Activated naive CD4-positive, alpha-beta T cell treated with anti-CD3 and anti-CD28 coated beads for 36 hours (primary cell): Measurements from ENCODE around the gene WBP1. TPM values are rescaled to one million over a fixed set of nuclear protein-coding genes. Genes with fewer than 3 reads are reported as not detected.
"Not testable (repeated sequence)": the region's sequence is repeated elsewhere in the genome, so short reads cannot be mapped to it uniquely, and the experiment has no call there.

Experiments
- CTCF ChIA-PET: fragments of 350-600 bp; sonication (Branson Sonifier 250); formaldehyde crosslinking; loops from one replicate; lab custom pipeline; 2021; ENCODE audit warnings: antibody characterized with exemption; lab: Charles Lee
- DNase-seq: peaks from one replicate; pipeline ENCODE4 v3.0.0-alpha.2; 2020
- H3K27ac Mint-ChIP-seq: one replicate; pipeline ENCODE4 v1.8.0; 2021; ENCODE audit warnings: mild to moderate bottlenecking, mixed read lengths
- H3K27me3 Mint-ChIP-seq: one replicate; pipeline ENCODE4 v1.8.0; 2021; ENCODE audit warnings: low read depth, mixed read lengths
- H3K36me3 Mint-ChIP-seq: one replicate; pipeline ENCODE4 v1.8.0; 2021; ENCODE audit warnings: low read depth, mixed read lengths
- H3K4me1 Mint-ChIP-seq: one replicate; pipeline ENCODE4 v1.8.0; 2021; ENCODE audit warnings: low read depth, mixed read lengths
- H3K4me3 Mint-ChIP-seq: one replicate; pipeline ENCODE4 v1.8.0; 2021; ENCODE audit warnings: mild to moderate bottlenecking, moderate library complexity, mixed read lengths
- H3K9me3 Mint-ChIP-seq: one replicate; pipeline ENCODE4 v1.8.0; 2021; ENCODE audit warnings: mixed read lengths
- intact Hi-C: fragments of 100-400 bp; cut with micrococcal nuclease; formaldehyde crosslinking; loops from one replicate; pipeline ENCODE4 v1.15.1; 2023
- total RNA-seq, 2 experiments: library from RNA; stranded (reverse); gene quantifications; one replicate each; pipeline ENCODE4 v1.2.3, GENCODE V29; 2021

WBP1 gene
- total RNA-seq, 2 experiments from 2014 or later, result 39.4 to 40.0 TPM

DNA sequence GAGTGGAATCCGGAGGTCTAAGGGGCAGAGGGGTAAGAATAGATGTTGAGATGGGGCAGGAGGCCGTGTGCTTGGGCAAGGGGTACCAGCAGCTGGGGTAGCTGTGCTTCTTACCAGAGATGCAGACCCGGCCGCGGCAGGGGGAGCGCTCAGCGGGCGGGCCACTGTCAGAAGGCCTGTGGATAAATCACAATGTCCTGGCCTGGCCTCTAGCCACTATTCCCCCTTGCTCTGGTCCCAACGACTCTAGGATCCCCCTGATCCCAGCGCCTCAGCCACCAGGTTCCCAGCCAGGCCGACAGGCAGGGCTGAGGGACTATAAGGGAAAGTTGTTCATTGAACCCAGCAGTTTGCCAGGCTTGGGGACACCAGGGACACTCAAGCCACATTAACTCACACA, 27.7 kb upstream of the WBP1 start:
- CTCF ChIA-PET, result no interaction called here
- H3K36me3 Mint-ChIP-seq, result no peaks in the 10 kb centered on the region
- H3K4me3 Mint-ChIP-seq, result no peak overlapping the region
- no peaks in the 10 kb centered on the region for H3K27me3 Mint-ChIP-seq
- DNase-seq, result no peak
- H3K27ac Mint-ChIP-seq, result no peak overlapping the region
- H3K9me3 Mint-ChIP-seq, result no peaks in the 10 kb centered on the region
- H3K4me1 Mint-ChIP-seq, result no peaks in the 10 kb centered on the region
- intact Hi-C loops, result no loop called here

- CTCF ChIA-PET, result interaction anchor here (0.9 kb wide), 1 partner anchor 11 kb away, joined by 4 read pairs; no protein-coding TSS in a partner anchor
- H3K36me3 Mint-ChIP-seq, result no peaks in the 10 kb centered on the region
- intact Hi-C loops, result no loop called here
- H3K4me1 Mint-ChIP-seq, result peaks cover 11% of the 10 kb centered on the region
- H3K27ac Mint-ChIP-seq, result no peak overlapping the region
- H3K9me3 Mint-ChIP-seq, result no peaks in the 10 kb centered on the region
- peaks cover 25% of the 10 kb centered on the region for H3K27me3 Mint-ChIP-seq
- DNase-seq, result no peak
- H3K4me3 Mint-ChIP-seq, result no peak overlapping the region
These were observed 22.0 kb upstream of the WBP1 start for GRCh38 chr2:74436111-74436805.

DNA sequence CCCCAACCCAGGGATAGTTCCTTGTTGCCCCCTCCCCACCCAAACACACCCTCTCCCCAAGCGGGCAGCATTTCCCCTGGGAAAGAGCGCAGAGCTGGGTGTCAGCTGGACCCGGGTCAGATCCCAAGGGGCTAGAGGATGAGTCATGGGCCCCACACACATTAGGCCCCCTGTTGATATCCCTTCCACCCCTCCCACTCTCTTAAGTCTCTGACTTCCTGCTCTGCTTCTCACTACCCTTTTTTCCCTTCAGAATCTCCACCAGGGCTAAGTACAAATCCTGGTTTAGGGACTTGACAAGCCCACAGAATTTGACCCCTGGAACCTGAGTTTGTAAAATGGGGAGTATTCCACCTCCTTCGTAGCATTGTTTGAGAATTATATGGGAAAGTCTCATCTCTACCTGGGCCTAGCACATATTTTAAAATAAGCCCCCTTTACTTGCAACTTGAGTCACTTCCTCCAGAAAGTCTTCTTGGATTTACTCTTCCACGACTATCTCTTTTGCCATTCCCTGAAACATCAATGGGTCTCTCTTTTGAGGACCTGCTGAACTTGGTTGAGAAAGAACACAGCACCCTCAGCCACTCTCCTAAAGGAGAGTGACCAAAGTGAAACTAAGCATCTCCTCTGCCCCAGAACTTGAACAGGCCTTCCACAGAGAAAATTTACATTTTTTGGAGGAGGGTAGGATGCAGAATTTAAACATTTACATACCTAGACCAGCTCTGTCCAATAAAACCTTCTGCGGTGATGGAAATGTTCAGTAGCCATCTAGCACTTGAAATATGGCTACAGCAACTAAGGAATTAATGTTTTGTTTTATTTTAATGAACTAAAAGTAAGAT, 21.2 kb upstream of the WBP1 start:
- H3K27ac Mint-ChIP-seq, result no peak overlapping the region
- intact Hi-C loops, result no loop called here
- H3K4me3 Mint-ChIP-seq, result no peak overlapping the region
- peaks cover 11% of the 10 kb centered on the region for H3K4me1 Mint-ChIP-seq
- H3K27me3 Mint-ChIP-seq, result peaks cover 26% of the 10 kb centered on the region
- no peaks in the 10 kb centered on the region for H3K9me3 Mint-ChIP-seq
- no peak for DNase-seq
- H3K36me3 Mint-ChIP-seq, result no peaks in the 10 kb centered on the region
- CTCF ChIA-PET, result no interaction called here

DNA sequence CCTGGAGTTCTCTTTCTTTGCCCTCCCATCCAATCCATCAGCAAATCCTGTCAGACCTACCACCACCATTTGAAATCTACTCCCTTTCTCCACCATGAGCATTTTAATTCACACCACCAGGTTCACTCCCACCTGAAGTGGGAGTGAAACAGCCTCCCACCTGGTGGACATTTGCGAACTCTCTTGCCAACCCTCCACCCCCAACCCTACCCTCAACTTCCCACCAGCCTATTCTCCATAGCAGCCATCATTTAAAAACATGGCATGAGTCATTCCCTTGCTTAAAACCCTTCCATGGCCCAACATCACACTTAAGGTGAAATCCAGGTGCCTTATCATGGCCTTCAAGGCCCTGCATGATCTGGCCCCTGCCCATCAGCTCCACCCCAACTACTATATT, 20.0 kb upstream of the WBP1 start:
- H3K27me3 Mint-ChIP-seq, result peaks cover 33% of the 10 kb centered on the region
- CTCF ChIA-PET, result no interaction called here
- no peaks in the 10 kb centered on the region for H3K36me3 Mint-ChIP-seq
- no peak for DNase-seq
- intact Hi-C loops, result no loop called here
- H3K4me1 Mint-ChIP-seq, result peaks cover 15% of the 10 kb centered on the region
- H3K27ac Mint-ChIP-seq, result no peak overlapping the region
- H3K9me3 Mint-ChIP-seq, result no peaks in the 10 kb centered on the region
- H3K4me3 Mint-ChIP-seq, result no peak overlapping the region

DNA sequence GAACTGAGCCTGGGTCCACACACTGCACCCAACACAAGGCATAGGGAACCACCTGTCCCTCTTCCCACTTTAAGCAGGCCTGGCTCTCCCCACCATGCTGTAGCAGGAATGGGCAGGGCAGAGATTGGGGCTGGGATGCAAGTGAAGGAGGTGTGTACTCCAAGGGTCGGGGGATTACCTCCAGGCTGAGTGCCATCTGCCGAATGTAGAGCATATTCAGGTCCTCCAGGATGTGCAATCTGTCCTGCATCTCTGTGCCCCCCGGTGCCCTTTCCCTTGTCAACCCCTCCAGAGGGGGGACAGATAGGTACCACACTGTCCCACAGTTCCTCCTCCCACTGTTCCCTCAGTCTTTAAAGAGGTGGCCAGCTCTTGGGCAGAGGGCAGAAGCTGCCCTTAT, 18.9 kb upstream of the WBP1 start:
- Mint-ChIP-seq H3K27ac (no peak overlapping the region), H3K36me3 (no peaks in the 10 kb centered on the region), H3K27me3 (peaks cover 35% of the 10 kb centered on the region), H3K9me3 (no peaks in the 10 kb centered on the region), H3K4me3 (no peak overlapping the region), H3K4me1 (peaks cover 15% of the 10 kb centered on the region)
- intact Hi-C loops, result no loop called here
- CTCF ChIA-PET, result interaction anchor here (0.5 kb wide), 1 partner anchor 40 kb away, joined by 3 read pairs; no protein-coding TSS in a partner anchor
- no peak for DNase-seq

- H3K27ac Mint-ChIP-seq, result no peak overlapping the region
- H3K27me3 Mint-ChIP-seq, result peaks cover 35% of the 10 kb centered on the region
- no peaks in the 10 kb centered on the region for H3K9me3 Mint-ChIP-seq
- peaks cover 15% of the 10 kb centered on the region for H3K4me1 Mint-ChIP-seq
- peak overlapping the region; percentile 22 for H3K4me3 Mint-ChIP-seq
- intact Hi-C loops, result no loop called here
- DNase-seq, result no peak
- H3K36me3 Mint-ChIP-seq, result no peaks in the 10 kb centered on the region
- CTCF ChIA-PET, result interaction anchor here (0.5 to 1.1 kb wide), 5 partner anchors 13 to 1286 kb away, joined by 3 to 4 read pairs (median 3); no protein-coding TSS in a partner anchor
These were observed 18.3 kb upstream of the WBP1 start for GRCh38 chr2:74439803-74440377.

DNA sequence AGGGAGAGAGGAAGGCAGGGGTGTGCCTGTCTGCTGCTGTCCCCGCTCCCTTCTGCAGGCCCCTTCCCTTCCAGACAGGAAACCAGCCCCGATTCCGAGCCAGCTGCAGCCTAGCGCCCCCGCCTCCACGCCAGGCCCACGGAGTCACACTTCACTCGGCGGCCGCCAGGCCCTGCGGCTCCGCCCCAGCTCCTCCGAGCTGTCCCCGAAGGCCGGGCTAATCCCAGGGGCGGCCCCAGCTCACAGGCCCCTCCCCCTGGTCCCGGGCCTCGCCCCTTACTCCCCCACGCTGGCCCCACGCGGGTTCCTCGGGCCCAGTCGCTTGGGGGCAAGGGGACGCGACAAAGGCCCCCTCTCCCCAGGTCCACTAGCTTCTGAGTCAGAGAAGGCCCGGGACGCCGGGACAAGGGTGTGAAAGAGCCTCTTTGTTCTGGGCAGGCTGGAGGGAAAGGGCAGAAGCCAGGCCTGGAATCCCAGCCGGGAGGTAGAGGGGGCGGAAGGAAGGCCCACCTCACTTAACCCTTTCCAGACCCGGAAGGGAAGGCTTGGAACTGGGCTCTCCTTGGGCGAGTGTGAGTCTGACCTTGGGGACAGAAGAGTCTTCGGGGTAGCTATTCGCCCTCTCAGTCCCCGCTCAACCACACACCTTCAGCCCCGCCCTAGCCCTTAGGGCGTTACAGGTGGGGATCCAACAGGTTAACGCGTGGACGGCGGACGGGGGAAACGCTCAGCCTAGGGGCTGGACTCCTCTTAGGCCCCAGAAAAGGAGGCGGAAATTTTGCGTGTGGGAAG, 17.7 kb upstream of the WBP1 start:
- H3K27ac Mint-ChIP-seq, result no peak overlapping the region
- no peaks in the 10 kb centered on the region for H3K36me3 Mint-ChIP-seq
- peaks cover 15% of the 10 kb centered on the region for H3K4me1 Mint-ChIP-seq
- peak overlapping the region; percentile 22 for H3K4me3 Mint-ChIP-seq
- CTCF ChIA-PET, result interaction anchor here (0.6 to 1.1 kb wide), 4 partner anchors 13 to 1287 kb away, joined by 3 to 4 read pairs (median 3); no protein-coding TSS in a partner anchor
- no peaks in the 10 kb centered on the region for H3K9me3 Mint-ChIP-seq
- DNase-seq, result peak; percentile 65
- intact Hi-C loops, result loop anchor here (1.0 kb wide), 1 partner anchor 40 kb away; no protein-coding TSS in a partner anchor
- peaks cover 37% of the 10 kb centered on the region for H3K27me3 Mint-ChIP-seq

GRCh38 chr2:74441170-74441689, 17.0 kb upstream of the WBP1 start:
- H3K9me3 Mint-ChIP-seq, result no peaks in the 10 kb centered on the region
- peaks cover 15% of the 10 kb centered on the region for H3K4me1 Mint-ChIP-seq
- CTCF ChIA-PET, result no interaction called here
- no peak for DNase-seq
- intact Hi-C loops, result loop anchor here (1.0 kb wide), 1 partner anchor 39 kb away; no protein-coding TSS in a partner anchor
- no peaks in the 10 kb centered on the region for H3K36me3 Mint-ChIP-seq
- H3K27ac Mint-ChIP-seq, result no peak overlapping the region
- H3K4me3 Mint-ChIP-seq, result peak overlapping the region; percentile 57
- H3K27me3 Mint-ChIP-seq, result peaks cover 37% of the 10 kb centered on the region

DNA sequence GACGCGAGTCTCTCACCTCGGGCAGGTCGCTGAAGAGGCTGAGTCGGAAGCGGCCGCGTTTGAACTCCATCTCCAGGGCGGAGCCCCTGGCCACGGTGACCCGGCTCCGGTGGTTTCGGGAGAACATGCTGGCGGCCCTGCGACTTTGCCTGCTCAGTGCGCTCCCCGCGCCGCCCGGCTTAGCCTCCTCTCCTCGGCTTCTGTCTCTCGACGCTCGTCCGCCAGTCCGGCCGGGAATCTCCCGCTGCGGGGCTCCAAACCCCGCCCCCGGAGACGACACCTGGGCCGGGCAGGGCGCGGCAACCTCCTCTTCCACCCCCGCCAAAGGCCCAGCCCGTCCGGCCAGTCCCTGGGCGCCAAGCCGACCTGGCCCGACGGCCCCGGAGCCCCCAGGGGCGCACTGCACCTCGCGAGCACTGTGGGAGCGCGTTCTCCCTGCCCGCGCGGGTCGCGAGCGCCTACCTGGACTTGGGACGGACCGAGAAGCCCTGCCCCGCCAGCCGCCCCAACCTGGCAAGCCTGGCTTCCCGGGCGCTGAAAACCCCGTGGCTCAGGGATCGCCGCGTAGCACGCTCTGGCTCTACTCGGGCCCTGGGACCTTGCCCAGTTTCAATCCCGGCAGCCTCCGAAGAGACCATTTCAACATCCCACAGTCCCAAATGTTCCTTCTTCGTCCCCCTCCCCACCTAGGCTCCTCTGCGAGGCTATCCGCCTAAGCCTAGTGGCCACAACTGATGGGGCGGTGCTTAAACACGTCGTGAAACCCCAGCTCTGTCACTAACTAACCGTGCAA, 16.4 kb upstream of the WBP1 start, which contains the start of gene RTKN:
Gene RTKN (minus strand): TSS at position 248 of the 793 bp plus-strand sequence. CDS start 121 bp downstream, at position 127.
- intact Hi-C loops, result loop anchor here (1.0 kb wide), 1 partner anchor 38 kb away; no protein-coding TSS in a partner anchor
- no peaks in the 10 kb centered on the region for H3K9me3 Mint-ChIP-seq
- no peaks in the 10 kb centered on the region for H3K36me3 Mint-ChIP-seq
- peaks cover 37% of the 10 kb centered on the region for H3K27me3 Mint-ChIP-seq
- H3K4me1 Mint-ChIP-seq, result peaks cover 15% of the 10 kb centered on the region
- CTCF ChIA-PET, result interaction anchor here (0.5 to 0.7 kb wide), 2 partner anchors 13 to 145 kb away, joined by 3 to 5 read pairs; partner anchors contain the start of gene INO80B
- H3K4me3 Mint-ChIP-seq, result peak within 1 kb of the TSS; percentile 59
- no peak within 1 kb of the TSS for H3K27ac Mint-ChIP-seq
- DNase-seq, result peak; percentile 68

DNA sequence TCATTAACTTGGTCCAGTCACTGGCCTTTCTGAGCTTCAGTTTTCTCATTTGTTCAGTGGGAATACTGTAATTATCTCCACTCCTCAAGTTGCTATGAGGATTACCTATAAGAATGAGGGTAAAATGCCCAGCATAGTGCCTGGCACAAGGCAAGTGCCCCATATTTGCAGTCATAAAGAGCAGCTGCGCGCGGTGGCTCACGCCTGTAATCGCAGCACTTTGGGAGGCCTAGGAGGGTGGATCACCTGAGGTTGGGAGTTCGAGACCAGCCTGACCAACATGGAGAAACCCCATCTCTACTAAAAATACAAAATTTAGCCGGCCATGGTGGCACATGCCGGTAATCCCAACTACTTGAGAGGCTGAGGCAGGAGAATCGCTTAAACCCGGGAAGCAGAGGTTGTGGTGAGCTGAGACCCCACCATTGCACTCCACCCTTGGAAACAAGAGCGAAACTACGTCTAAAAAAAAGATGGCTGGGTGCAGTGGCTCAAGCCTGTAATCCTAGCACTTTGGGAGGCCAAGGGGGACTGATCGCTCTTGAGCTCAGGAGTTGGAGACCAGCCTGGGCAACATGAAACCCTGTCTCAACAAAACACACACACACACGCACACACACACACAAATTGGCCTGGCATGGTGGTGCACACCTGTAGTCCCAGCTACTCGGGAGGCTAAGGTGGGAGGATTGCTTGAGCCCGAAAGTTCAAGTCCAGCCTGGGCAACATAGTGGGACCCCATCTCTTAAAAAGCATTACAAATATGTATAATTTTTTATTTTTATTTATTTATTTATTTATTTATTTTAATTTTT, 15.5 kb upstream of the WBP1 start:
- CTCF ChIA-PET, result interaction anchor here (0.6 to 0.7 kb wide), 2 partner anchors 12 to 147 kb away, joined by 3 read pairs; partner anchors contain the start of gene INO80B
- H3K27ac Mint-ChIP-seq, H3K9me3 Mint-ChIP-seq, intact Hi-C loops, H3K36me3 Mint-ChIP-seq, DNase-seq: not testable (repeated sequence)
- peaks cover 37% of the 10 kb centered on the region for H3K27me3 Mint-ChIP-seq
- H3K4me1 Mint-ChIP-seq, result peaks cover 15% of the 10 kb centered on the region
- peak overlapping the region; percentile 59 for H3K4me3 Mint-ChIP-seq
